Urinary bladder (tissue), 4 donors: ENCODE data around the gene PAPPA2. TPM values are rescaled to one million over a fixed set of nuclear protein-coding genes. Genes with fewer than 3 reads are reported as not detected.

Experiments
- DNase-seq: peaks from one replicate; pipeline ENCODE4 v3.0.0-alpha.2; 2015; ENCODE audit errors: extremely low spot score
- H3K27ac ChIP-seq: one replicate; pipeline ENCODE4 v1.5.1; 2013; ENCODE audit warnings: low read depth, mild to moderate bottlenecking, moderate library complexity
- H3K36me3 ChIP-seq: one replicate; pipeline ENCODE4 v1.6.1; 2013; ENCODE audit warnings: mild to moderate bottlenecking, moderate library complexity; ENCODE audit not compliant: insufficient read depth
- H3K4me1 ChIP-seq: one replicate; pipeline ENCODE4 v1.6.1; 2013; ENCODE audit warnings: mild to moderate bottlenecking, moderate library complexity; ENCODE audit not compliant: insufficient read depth
- H3K4me3 ChIP-seq: one replicate; pipeline ENCODE4 v1.5.1; 2013; ENCODE audit warnings: low read depth, low read length
- WGBS: extraction: QIAGEN DNeasy Blood & Tissue Kit; methylation state at CpG from one replicate; pipeline ENCODE4 v1.1.7; 2013; 5-methylcytosine and 5-hydroxymethylcytosine counted together
- polyA plus RNA-seq: library from polyadenylated mRNA; stranded (reverse); fragments of 200-250 nt; gene quantifications from one replicate; pipeline ENCODE4 v1.2.3, GENCODE V29; 2013
- total RNA-seq: library from RNA; depleted of rRNA; stranded (reverse); fragments of >200 nt; gene quantifications from one replicate; pipeline ENCODE4 v1.2.3, GENCODE V29; 2014
- donor health status: healthy with polysubstance abuse.
- donor health status: healthy.

Gene PAPPA2
- total and polyA plus RNA-seq, 2 donors = 0.54 to 4.6 TPM

DNA sequence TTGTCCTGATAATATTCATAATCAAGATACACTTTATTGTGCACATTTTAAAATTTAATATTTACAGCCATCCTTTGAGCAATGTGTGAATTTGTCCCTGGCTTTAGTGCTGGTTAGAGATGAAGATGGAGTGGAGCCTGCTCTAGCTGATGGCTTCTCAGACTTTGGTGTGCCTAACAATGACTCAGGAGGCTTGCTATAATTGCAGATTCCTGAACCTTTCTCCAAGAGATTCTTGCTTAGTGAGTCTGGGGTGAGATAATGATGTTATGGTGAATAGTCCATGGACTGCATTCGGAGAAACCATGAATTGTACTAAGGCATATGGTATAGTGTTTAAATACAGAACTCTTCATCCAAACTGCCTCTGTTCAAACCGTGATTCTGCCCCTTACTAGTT lies 307.1 kb downstream of the PAPPA2 start:
- WGBS = 93% methylated on average over 2 of the region's 2 CpGs
- Histone ChIP-seq H3K4me3 (no peak overlapping the region), H3K36me3 (no peaks in the 10 kb centered on the region), H3K4me1 (no peaks in the 10 kb centered on the region), H3K27ac (no peak overlapping the region)
- no peak for DNase-seq

DNA sequence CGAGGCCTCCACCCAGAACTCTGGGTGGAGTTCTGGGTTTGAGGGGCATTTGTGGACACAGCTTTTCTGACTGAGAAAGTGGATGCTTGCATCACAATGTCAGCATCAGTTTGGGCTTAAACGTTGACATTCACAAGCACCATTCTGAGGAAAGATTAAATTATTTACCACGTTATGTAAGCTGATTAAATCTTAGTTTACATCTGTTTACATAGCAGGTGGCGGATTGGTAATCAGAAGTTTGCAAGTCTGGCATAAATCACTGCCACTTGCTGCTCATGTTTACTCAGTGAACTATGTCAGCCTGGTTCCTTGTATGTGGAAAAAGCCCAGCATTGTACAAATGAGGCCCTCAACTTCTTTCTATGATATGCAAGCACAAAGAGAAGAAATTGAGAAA lies 310.1 kb downstream of the PAPPA2 start:
- no peak for DNase-seq
- Histone ChIP-seq H3K27ac (no peak overlapping the region), H3K36me3 (no peaks in the 10 kb centered on the region), H3K4me3 (no peak overlapping the region), H3K4me1 (no peaks in the 10 kb centered on the region)
- 25% methylated on average over 4 of the region's 4 CpGs for WGBS

DNA sequence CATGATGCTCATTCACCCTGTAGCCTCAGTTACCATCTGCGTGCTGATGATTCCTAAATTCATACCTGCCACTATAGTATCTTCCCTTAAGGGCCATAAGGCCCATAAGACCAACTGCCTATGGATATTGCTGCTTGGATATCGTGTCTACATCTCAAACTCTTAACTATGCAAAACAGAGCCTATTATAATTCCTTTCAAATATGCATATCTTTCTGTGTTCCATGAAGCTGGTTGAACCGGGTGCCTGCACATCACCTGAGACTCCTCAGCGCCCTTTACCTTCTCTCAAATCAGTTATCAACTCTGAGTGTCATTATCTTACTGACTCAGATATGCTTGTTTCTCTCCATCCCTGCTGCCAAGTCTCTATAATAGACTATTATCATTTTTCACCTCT lies 311.2 kb downstream of the PAPPA2 start:
- Histone ChIP-seq H3K4me3 (no peak overlapping the region), H3K4me1 (no peaks in the 10 kb centered on the region), H3K36me3 (no peaks in the 10 kb centered on the region), H3K27ac (no peak overlapping the region)
- WGBS = 93% methylated on average over 4 of the region's 4 CpGs
- no peak for DNase-seq

DNA sequence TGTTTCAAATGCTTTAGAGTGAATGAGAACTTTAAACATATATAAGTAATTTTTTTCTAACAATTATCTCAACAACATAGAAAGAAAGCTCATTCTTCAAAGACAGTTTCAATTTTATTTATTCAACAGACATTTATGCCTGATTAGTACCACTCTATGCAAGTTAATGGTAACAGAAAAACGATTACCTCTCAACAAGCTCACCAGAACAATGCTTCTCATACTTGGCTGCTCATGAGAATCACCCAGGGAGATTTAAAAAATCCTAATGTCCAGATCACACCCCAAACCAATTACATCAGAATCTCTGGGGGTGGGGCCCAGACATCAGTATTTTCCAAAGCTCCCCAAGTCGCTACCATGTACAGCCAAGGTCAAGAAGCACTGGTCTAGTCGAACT lies 312.4 kb downstream of the PAPPA2 start:
- Histone ChIP-seq H3K4me1 (no peaks in the 10 kb centered on the region), H3K27ac (no peak overlapping the region), H3K36me3 (no peaks in the 10 kb centered on the region), H3K4me3 (no peak overlapping the region)
- WGBS = 72% methylated on average over 3 of the region's 3 CpGs
- no peak for DNase-seq

DNA sequence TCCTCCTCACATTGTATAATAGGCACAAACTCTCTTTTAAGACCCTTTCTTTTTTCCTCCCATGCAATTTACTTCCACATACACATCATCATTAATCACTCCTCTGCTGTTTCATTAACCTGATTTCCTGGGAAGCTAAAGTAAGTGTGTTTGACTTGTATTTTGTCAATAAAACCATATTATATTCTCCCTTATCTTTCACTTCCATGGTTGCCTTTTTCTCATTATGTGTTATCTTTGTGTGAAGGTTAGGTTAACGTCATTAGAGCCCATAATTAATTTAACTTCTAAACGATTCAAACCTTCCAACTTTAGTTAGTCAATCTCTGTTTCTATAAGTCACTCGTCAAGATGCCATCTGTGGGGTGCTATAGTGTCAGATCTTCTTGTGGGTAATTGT lies 313.0 kb downstream of the PAPPA2 start:
- Histone ChIP-seq H3K36me3 (no peaks in the 10 kb centered on the region), H3K4me3 (no peak overlapping the region), H3K4me1 (no peaks in the 10 kb centered on the region), H3K27ac (no peak overlapping the region)
- no peak for DNase-seq
- 60% methylated on average over 3 of the region's 3 CpGs for WGBS

DNA sequence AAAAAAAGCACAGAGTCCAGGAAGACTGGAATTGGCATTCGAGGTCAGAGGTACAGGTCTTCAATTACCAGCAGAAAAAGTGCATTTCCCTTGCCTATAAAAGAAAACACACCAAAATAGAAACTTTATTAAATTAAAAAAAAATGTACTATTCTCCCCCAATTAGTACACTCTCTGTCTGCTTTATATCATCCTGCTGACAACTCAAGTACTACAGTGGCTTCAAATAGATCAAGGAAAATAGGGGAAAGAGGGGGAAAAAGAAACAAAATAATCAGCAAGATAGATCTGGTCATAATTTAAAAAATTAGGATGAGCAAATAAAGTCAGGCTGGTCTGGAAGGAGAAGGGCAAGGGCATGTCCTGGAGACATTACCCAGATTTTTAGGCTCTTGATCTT lies 315.1 kb downstream of the PAPPA2 start:
- 81% methylated on average over 1 of the region's 1 CpG for WGBS

DNA sequence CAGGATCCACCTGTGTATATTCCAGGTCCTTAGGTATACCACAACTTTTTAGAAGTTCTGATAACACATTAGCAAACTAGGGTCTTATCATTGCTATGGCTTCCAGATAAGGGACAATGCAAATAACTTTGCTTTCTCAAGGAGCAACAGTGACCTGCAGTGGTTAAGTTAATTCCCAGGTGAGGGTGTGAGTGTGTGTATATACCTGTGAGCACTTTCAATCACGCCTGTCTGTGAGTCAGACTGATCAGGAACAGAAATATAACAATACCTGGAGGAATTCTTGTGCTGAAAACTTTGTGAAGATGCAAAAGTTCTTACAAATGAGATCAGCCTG lies 317.0 kb downstream of the PAPPA2 start:
- no peaks in the 10 kb centered on the region for H3K36me3 ChIP-seq
- DNase-seq = no peak
- H3K27ac ChIP-seq = no peak overlapping the region
- WGBS = 72% methylated on average over 1 of the region's 1 CpG
- no peak overlapping the region for H3K4me3 ChIP-seq
- H3K4me1 ChIP-seq = no peaks in the 10 kb centered on the region

More for the DNA sequence above, 315.1 kb downstream of the PAPPA2 start:
- Histone ChIP-seq H3K36me3 (no peaks in the 10 kb centered on the region), H3K4me1 (no peaks in the 10 kb centered on the region), H3K27ac (no peak overlapping the region), H3K4me3 (no peak overlapping the region)
- DNase-seq = no peak

DNA sequence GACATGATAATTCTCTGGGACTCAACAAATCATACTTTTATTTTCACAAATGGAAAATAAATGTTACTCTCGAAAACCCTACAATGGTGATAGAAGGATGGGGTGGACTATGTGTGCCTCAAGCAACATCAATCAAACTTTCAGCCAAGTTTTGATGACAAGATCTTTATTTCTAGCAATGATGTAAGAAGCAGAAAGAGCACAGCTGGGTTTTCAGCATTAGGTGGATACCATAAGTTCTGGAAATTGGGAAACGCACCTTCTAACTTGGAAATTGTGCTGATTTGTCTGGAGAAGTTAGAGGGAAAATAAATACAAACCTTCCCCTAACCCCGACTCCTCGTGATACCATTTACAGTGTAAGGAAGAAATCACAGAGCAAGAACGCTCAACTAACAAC lies 320.3 kb downstream of the PAPPA2 start:
- H3K4me3 ChIP-seq = no peak overlapping the region
- no peak for DNase-seq
- H3K27ac ChIP-seq = no peak overlapping the region
- H3K4me1 ChIP-seq = no peaks in the 10 kb centered on the region
- 91% methylated on average over 5 of the region's 5 CpGs for WGBS
- no peaks in the 10 kb centered on the region for H3K36me3 ChIP-seq

DNA sequence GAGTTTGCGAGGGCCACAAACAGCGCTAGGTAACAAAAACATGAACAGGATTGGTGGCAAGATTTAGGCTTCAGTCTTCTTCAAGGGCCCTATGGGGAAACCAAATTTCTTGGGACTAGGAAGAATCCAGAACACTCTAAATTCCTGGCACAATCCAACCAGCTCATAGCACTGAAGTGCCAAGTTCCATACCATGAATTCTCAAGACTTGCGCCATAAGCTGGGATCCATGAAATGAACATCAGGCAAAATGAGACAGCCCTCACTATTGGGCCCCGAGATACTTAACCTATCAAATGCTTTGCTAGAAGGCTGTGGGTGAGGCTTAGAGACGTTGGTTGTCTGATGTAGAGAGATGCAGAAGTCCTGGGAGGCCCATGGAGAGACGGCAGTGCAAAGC lies 322.1 kb downstream of the PAPPA2 start:
- no peak overlapping the region for H3K4me3 ChIP-seq
- no peaks in the 10 kb centered on the region for H3K4me1 ChIP-seq
- no peaks in the 10 kb centered on the region for H3K36me3 ChIP-seq
- 94% methylated on average over 6 of the region's 6 CpGs for whole genome bisulfite sequencing
- no peak overlapping the region for H3K27ac ChIP-seq
- no peak for DNase-seq

DNA sequence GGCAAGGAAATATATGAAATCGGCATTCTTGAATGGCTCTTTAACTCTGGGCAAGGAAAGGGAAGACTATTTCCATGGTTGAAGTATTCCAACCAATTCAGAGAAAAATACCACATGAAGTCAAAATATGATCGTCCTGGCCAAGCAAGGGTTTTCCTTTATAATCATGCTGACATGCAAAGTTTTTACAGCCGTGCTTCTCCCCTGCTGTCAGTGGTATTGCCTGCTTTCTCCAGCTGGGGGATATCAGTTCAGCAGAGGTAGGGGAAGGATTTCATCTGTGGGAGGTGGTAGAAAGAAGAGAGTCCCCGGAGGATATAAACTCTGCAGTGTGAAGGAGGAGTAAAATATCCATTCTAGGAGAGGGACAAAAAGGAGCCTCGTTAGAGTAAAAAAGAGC lies 322.8 kb downstream of the PAPPA2 start:
- 20% methylated on average over 5 of the region's 5 CpGs for whole genome bisulfite sequencing
- Histone ChIP-seq H3K4me1 (no peaks in the 10 kb centered on the region), H3K4me3 (no peak overlapping the region), H3K36me3 (no peaks in the 10 kb centered on the region), H3K27ac (no peak overlapping the region)
- peak; percentile 26 for DNase-seq

DNA sequence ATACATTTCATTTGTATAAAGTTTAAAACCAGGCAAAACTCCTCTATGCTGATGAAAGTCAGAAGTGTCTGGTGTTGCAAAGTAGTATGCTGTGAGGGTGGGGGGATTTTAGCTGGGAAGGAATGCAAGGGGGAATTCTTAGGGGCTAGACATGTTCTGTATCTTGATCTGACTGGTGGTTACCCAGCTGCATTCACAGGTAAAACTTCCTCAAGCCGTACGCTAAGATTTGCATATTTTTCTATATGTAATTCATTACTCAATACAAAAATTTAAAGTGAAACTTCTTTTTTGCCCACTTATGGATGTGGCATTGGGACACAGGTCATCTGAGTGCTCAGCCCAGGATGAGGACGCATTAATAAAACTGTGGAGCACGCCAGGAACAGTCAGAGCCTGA lies 323.3 kb downstream of the PAPPA2 start:
- no peak for DNase-seq
- no peak overlapping the region for H3K4me3 ChIP-seq
- H3K27ac ChIP-seq = no peak overlapping the region
- H3K4me1 ChIP-seq = no peaks in the 10 kb centered on the region
- no peaks in the 10 kb centered on the region for H3K36me3 ChIP-seq
- 33% methylated on average over 4 of the region's 4 CpGs for WGBS

DNA sequence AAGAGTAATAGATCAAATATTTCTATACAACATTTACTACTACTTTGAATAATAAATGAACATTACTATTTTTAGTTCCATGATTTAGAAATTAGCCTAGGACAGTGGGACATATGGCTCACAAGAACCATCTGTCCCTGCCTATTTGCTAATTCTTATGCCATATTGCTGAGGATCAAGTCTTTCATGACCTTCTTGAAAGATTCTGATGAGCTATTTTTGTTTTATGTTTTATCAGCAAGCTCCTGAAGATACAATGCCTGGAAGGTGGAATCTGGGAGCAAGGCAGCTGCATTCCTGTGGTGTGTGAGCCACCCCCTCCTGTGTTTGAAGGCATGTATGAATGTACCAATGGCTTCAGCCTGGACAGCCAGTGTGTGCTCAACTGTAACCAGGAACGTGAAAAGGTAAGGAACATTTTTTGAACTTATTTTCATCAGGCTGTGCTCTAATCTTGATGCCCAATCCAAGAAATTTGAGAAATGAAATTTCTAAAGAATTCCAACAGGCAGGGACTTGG lies 326.7 kb downstream of the PAPPA2 start:
- 78% methylated on average over 1 of the region's 1 CpG for WGBS
- Histone ChIP-seq H3K4me3 (no peak overlapping the region), H3K36me3 (no peaks in the 10 kb centered on the region), H3K27ac (no peak overlapping the region), H3K4me1 (no peaks in the 10 kb centered on the region)
- no peak for DNase-seq

DNA sequence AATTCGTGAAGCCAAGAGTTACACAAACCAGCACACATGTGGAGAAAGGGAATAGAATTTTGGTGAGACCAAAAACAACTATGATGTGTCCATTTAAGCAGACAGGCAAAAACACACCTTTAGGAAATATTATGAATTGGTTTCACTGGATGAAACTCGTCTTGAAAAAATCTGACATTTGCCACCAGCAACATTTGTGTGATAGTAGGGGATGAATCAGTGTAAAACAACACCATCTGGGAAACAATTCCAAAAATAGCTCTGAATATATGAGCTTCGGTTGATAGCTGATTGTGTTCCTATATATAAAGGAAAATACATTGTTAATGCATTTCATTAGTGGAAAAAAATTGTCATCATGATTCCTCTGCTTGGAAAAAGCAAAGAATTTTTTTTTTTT lies 327.8 kb downstream of the PAPPA2 start:
- no peak for DNase-seq
- Histone ChIP-seq H3K36me3 (no peaks in the 10 kb centered on the region), H3K4me3 (no peak overlapping the region), H3K4me1 (no peaks in the 10 kb centered on the region), H3K27ac (no peak overlapping the region)
- 58% methylated on average over 3 of the region's 3 CpGs for WGBS

DNA sequence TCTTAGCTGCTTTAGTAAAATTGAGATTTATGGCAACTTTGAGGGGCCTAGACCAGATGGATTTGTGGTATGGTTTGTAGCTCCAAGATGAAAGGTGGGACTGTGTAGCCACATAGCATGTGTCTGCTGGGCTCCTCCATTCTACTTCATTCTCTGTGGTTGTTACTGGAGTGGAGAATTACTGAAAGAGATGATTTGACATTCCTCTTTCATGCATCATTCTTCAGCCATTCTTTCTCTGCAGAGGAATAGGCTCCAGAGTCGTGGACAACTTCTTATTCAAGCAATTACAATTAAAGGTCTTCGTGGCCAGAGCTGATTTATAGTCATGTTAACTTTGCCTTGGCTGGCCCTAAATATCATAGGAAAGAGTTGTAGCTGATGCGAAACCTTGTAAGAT lies 328.9 kb downstream of the PAPPA2 start:
- no peak overlapping the region for H3K4me3 ChIP-seq
- no peak for DNase-seq
- 86% methylated on average over 3 of the region's 3 CpGs for WGBS

DNA sequence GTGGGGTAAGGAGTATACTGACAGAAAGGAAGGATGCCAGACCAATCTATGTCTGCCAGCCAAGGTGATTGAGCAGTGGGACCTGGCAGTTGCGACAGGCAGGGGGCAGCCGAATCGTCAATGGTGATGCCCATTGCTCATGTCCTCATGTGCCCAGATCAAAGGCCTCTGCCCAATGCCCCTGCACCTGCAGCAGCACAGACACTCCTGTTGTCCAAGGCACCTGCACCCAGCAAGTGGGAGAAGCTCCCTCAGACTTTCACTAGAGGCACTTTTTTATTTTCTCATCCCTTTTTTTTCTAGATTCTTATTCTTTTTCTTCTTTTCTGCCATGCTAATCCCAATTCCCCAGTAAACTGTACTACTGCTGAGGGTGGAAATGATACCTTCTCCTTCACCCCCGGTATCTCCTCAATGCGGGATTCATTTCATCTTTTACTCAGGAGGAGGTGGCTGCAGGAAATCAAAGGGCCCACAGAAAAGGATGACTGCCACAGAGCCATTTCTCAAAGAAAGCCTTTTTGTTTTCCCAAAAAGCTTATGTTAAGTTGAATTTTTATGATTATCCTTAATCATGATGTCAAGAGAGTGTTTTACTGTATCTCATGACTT lies 332.0 kb downstream of the PAPPA2 start:
- H3K4me1 ChIP-seq = no peaks in the 10 kb centered on the region
- no peak overlapping the region for H3K27ac ChIP-seq
- H3K36me3 ChIP-seq = no peaks in the 10 kb centered on the region
- H3K4me3 ChIP-seq = no peak overlapping the region
- no peak for DNase-seq
- 94% methylated on average over 5 of the region's 5 CpGs for WGBS

More for the DNA sequence above, 328.9 kb downstream of the PAPPA2 start:
- Histone ChIP-seq H3K4me1 (no peaks in the 10 kb centered on the region), H3K27ac (no peak overlapping the region), H3K36me3 (no peaks in the 10 kb centered on the region)
